Measurements from ENCODE around the gene PFDN1.

DNA sequence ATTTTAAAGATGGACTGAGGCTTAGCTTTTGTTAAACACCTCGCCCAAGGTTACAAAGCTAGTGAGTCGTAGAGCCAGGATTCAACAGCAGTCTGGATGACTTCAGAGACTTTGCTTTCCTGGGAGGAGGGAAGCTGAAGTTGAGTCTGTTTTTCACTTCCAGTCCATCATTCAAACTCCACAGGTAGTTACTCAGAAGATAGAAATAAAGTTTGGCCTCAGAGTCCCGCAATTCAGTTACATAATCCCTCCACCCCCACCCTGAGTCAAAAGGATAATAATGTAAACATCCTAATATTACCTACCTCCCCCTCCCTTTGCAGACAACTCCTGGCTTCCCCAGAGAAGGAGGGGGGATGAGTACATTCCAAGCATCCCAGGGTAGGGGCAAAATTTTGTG, 35.4 kb upstream of the PFDN1 start:
- TF ChIP-seq, protein P1, sequence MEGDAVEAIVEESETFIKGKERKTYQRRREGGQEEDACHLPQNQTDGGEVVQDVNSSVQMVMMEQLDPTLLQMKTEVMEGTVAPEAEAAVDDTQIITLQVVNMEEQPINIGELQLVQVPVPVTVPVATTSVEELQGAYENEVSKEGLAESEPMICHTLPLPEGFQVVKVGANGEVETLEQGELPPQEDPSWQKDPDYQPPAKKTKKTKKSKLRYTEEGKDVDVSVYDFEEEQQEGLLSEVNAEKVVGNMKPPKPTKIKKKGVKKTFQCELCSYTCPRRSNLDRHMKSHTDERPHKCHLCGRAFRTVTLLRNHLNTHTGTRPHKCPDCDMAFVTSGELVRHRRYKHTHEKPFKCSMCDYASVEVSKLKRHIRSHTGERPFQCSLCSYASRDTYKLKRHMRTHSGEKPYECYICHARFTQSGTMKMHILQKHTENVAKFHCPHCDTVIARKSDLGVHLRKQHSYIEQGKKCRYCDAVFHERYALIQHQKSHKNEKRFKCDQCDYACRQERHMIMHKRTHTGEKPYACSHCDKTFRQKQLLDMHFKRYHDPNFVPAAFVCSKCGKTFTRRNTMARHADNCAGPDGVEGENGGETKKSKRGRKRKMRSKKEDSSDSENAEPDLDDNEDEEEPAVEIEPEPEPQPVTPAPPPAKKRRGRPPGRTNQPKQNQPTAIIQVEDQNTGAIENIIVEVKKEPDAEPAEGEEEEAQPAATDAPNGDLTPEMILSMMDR (IDR thresholded peaks at IDR 0.05) = no peak
- TF ChIP-seq POLR2A (IDR thresholded peaks at IDR 0.05) = no peak

Data from testis (tissue), 2 donors.